ENCODE results near the gene PSMA8. TPM values are rescaled to one million over a fixed set of nuclear protein-coding genes. Genes with fewer than 3 reads are reported as not detected.
A peak's percentile ranks its signal among the peaks of the same experiment; 100 is the strongest.

PSMA8 gene
- total RNA-seq, 1 experiment from 2014 or later: not detected

DNA sequence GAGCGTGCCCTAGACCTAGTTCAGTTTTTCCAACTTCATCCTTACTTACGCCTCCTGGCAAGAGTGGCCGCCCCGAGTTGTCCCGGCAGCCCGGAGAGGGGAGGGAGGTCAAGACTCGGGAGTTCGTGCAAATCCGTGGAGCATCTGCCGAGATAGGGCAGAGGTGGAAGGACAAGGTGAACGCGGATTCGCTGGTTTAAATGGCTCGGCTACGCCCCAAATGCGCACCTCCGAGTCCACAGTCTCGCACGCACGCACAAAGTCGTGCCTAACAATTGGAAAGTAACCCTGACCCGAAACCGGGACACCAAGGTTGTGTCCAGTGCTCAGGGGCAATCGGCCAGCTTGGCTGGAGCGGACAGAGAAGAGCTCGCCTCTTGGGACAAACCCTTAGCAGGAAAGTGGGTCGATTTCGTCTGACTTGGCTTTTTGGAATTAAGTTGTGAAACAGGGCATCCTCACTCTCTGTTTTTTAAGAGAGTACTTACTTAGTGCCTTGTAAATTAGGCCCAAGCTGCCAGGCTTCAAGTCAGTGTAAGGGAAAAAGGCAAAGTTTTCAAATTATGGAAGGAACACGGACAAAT is 42.5 kb upstream of the PSMA8 start:
- intact Hi-C loops (cut with micrococcal nuclease; ENCODE audit: unreplicated experiment): no loop called here

DNA sequence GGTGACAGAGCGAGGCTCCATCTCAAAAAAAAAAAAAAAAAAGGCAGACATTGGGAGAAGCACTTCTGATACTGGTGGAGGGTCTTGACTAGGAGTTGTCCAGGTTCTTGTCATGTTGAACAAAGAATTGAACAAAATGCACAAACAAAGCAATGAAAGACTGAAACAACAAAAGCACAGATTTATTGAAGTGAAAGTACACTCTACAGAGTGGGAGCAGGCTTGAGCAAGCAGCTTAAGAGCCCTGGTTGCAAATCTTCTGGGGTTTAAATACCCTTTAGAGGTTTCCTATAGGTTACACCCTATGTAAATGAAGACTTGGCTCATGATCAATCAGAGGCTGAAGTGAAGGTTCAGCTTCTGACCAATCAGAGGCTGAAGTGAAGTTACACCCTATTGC is 36.8 kb upstream of the PSMA8 start:
- Histone ChIP-seq H3K36me3 (ENCODE audit: insufficient read depth, low read length, poor library complexity, severe bottlenecking) (no peaks in the 10 kb centered on the region), H3K9me3 (ENCODE audit: low read depth, low read length, poor library complexity, severe bottlenecking) (no peaks in the 10 kb centered on the region), H3K4me3 (ENCODE audit: low read depth, low read length, poor library complexity, severe bottlenecking) (no peak overlapping the region), H3K27me3 (replicated peaks; ENCODE audit: insufficient read depth, low read depth, low read length, poor library complexity) (no peaks in the 10 kb centered on the region), H3K4me1 (ENCODE audit: insufficient read depth, low read length, poor library complexity, severe bottlenecking) (no peaks in the 10 kb centered on the region), H3K27ac (ENCODE audit: low read depth, low read length, poor library complexity, severe bottlenecking) (no peak overlapping the region)
- ChIA-PET CTCF (no interaction called here), POLR2A (ENCODE audit: low non-redundant PET) (no interaction called here)
- BruUV-seq (replicated peaks): no TSS peak
- no peak for DNase-seq (ENCODE audit: low spot score)
- TF ChIP-seq, protein P1, sequence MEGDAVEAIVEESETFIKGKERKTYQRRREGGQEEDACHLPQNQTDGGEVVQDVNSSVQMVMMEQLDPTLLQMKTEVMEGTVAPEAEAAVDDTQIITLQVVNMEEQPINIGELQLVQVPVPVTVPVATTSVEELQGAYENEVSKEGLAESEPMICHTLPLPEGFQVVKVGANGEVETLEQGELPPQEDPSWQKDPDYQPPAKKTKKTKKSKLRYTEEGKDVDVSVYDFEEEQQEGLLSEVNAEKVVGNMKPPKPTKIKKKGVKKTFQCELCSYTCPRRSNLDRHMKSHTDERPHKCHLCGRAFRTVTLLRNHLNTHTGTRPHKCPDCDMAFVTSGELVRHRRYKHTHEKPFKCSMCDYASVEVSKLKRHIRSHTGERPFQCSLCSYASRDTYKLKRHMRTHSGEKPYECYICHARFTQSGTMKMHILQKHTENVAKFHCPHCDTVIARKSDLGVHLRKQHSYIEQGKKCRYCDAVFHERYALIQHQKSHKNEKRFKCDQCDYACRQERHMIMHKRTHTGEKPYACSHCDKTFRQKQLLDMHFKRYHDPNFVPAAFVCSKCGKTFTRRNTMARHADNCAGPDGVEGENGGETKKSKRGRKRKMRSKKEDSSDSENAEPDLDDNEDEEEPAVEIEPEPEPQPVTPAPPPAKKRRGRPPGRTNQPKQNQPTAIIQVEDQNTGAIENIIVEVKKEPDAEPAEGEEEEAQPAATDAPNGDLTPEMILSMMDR (conservative IDR thresholded peaks at IDR 0.05; ENCODE audit: low read depth, low read length): no peak
- no peak for TF ChIP-seq EZH2 (IDR thresholded peaks at IDR 0.05; ENCODE audit: borderline replicate concordance, low read depth, low read length, poor library complexity, severe bottlenecking)
- intact Hi-C loops (cut with micrococcal nuclease; ENCODE audit: unreplicated experiment): no loop called here

More for the DNA sequence above, 42.5 kb upstream of the PSMA8 start:
- peak overlapping the region; percentile 95 for H3K27ac ChIP-seq (ENCODE audit: low read depth, low read length, poor library complexity, severe bottlenecking)
- TF ChIP-seq, protein P1 (conservative IDR thresholded peaks at IDR 0.05; ENCODE audit: low read depth, low read length): no peak
- TF ChIP-seq EZH2 (IDR thresholded peaks at IDR 0.05; ENCODE audit: borderline replicate concordance, low read depth, low read length, poor library complexity, severe bottlenecking): no peak
- TSS peak; percentile 52 for BruUV-seq (replicated peaks)
- POLR2A ChIA-PET (ENCODE audit: low non-redundant PET): no interaction called here
- CTCF ChIA-PET: no interaction called here
- H3K36me3 ChIP-seq (ENCODE audit: insufficient read depth, low read length, poor library complexity, severe bottlenecking): peaks cover 11% of the 10 kb centered on the region
- DNase-seq (ENCODE audit: low spot score): no peak
- H3K27me3 ChIP-seq (replicated peaks; ENCODE audit: insufficient read depth, low read depth, low read length, poor library complexity): no peaks in the 10 kb centered on the region
- H3K4me1 ChIP-seq (ENCODE audit: insufficient read depth, low read length, poor library complexity, severe bottlenecking): peaks cover 10% of the 10 kb centered on the region
- peak overlapping the region; percentile 78 for H3K4me3 ChIP-seq (ENCODE audit: low read depth, low read length, poor library complexity, severe bottlenecking)
- no peaks in the 10 kb centered on the region for H3K9me3 ChIP-seq (ENCODE audit: low read depth, low read length, poor library complexity, severe bottlenecking)

DNA sequence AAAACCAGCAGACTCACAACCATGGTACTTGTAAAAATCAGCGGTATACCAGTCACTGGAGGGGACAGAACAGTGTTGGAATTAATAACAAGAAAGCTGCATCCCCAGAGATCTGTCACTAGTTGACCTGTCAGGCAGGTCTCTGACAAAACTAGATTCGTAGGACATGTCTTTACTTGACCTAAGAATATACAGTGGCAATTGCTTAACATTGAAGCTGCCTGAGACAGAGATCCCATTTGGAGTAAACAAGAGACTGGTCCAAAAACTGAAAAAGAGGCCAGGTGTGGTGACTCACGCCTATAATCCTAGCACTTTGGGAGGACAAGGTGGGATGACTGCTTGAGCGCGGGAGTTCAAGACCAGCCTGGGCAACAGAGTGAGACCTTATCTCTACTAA is 36.1 kb upstream of the PSMA8 start:
- Histone ChIP-seq H3K4me3 (ENCODE audit: low read depth, low read length, poor library complexity, severe bottlenecking) (no peak overlapping the region), H3K27ac (ENCODE audit: low read depth, low read length, poor library complexity, severe bottlenecking) (no peak overlapping the region), H3K4me1 (ENCODE audit: insufficient read depth, low read length, poor library complexity, severe bottlenecking) (no peaks in the 10 kb centered on the region), H3K27me3 (replicated peaks; ENCODE audit: insufficient read depth, low read depth, low read length, poor library complexity) (no peaks in the 10 kb centered on the region), H3K9me3 (ENCODE audit: low read depth, low read length, poor library complexity, severe bottlenecking) (no peaks in the 10 kb centered on the region), H3K36me3 (ENCODE audit: insufficient read depth, low read length, poor library complexity, severe bottlenecking) (no peaks in the 10 kb centered on the region)
- BruUV-seq (replicated peaks): no TSS peak
- TF ChIP-seq, protein P1 (conservative IDR thresholded peaks at IDR 0.05; ENCODE audit: low read depth, low read length): no peak
- TF ChIP-seq EZH2 (IDR thresholded peaks at IDR 0.05; ENCODE audit: borderline replicate concordance, low read depth, low read length, poor library complexity, severe bottlenecking): no peak
- POLR2A ChIA-PET (ENCODE audit: low non-redundant PET): no interaction called here
- no peak for DNase-seq (ENCODE audit: low spot score)
- intact Hi-C loops (cut with micrococcal nuclease; ENCODE audit: unreplicated experiment): no loop called here
- CTCF ChIA-PET: no interaction called here

Data from A673 (cell line).